ENCODE data around the gene ACACB. TPM values are rescaled to one million over a fixed set of nuclear protein-coding genes. Genes with fewer than 3 reads are reported as not detected.

ACACB gene
- total RNA-seq, 1 experiment from 2014 or later: 21.7 TPM

- DNase-seq (no peak), ATAC-seq (no peak)
- ChIA-PET CTCF (no interaction called here), POLR2A (ENCODE audit: unreplicated experiment) (no interaction called here)
- TF ChIP-seq, protein P1, sequence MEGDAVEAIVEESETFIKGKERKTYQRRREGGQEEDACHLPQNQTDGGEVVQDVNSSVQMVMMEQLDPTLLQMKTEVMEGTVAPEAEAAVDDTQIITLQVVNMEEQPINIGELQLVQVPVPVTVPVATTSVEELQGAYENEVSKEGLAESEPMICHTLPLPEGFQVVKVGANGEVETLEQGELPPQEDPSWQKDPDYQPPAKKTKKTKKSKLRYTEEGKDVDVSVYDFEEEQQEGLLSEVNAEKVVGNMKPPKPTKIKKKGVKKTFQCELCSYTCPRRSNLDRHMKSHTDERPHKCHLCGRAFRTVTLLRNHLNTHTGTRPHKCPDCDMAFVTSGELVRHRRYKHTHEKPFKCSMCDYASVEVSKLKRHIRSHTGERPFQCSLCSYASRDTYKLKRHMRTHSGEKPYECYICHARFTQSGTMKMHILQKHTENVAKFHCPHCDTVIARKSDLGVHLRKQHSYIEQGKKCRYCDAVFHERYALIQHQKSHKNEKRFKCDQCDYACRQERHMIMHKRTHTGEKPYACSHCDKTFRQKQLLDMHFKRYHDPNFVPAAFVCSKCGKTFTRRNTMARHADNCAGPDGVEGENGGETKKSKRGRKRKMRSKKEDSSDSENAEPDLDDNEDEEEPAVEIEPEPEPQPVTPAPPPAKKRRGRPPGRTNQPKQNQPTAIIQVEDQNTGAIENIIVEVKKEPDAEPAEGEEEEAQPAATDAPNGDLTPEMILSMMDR (conservative IDR thresholded peaks at IDR 0.05; ENCODE audit: low read depth, low read length): no peak
- no peak for TF ChIP-seq EZH2phosphoT487 (IDR thresholded peaks at IDR 0.05; ENCODE audit: borderline replicate concordance, low read length)
- no peak for TF ChIP-seq EZH2 (IDR thresholded peaks at IDR 0.05; ENCODE audit: low read length, unreplicated experiment)
- no peak overlapping the region for H3K9ac ChIP-seq (ENCODE audit: low read length)
- H2AFZ ChIP-seq (ENCODE audit: low read length): no peak overlapping the region
- no peaks in the 10 kb centered on the region for H3K4me1 ChIP-seq (ENCODE audit: insufficient read depth, low read length)
- intact Hi-C loops (cut with micrococcal nuclease): no loop called here
- no peak overlapping the region for H3K4me3 ChIP-seq (ENCODE audit: low read length)
- no peaks in the 10 kb centered on the region for H3F3A ChIP-seq (ENCODE audit: low read length, unreplicated experiment)
- no peaks in the 10 kb centered on the region for H3K9me2 ChIP-seq (replicated peaks; ENCODE audit: low read length)
- no peak overlapping the region for H3K27ac ChIP-seq (ENCODE audit: low read length)
- no peaks in the 10 kb centered on the region for H3K9me3 ChIP-seq (ENCODE audit: low read length)
- H3K27me3 ChIP-seq (ENCODE audit: low read length): no peaks in the 10 kb centered on the region
- no peaks in the 10 kb centered on the region for H4K20me1 ChIP-seq (ENCODE audit: low read length)
- H3K36me3 ChIP-seq (ENCODE audit: low read depth, low read length): peaks cover 5% of the 10 kb centered on the region; the same call in 1 of the 2 replicates
- no peak overlapping the region for H3K4me2 ChIP-seq (ENCODE audit: low read length)
- no TSS peak for BruUV-seq (replicated peaks)
- no peaks in the 10 kb centered on the region for H3K79me2 ChIP-seq (ENCODE audit: low read length)
These were observed 63.5 kb downstream of the ACACB start for GRCh38 chr12:109179927-109180326.

- no peak overlapping the region for H3K27ac ChIP-seq (ENCODE audit: low read length)
- H3F3A ChIP-seq (ENCODE audit: low read length, unreplicated experiment): no peaks in the 10 kb centered on the region
- no peak overlapping the region for H3K4me3 ChIP-seq (ENCODE audit: low read length)
- no peaks in the 10 kb centered on the region for H3K9me2 ChIP-seq (replicated peaks; ENCODE audit: low read length)
- TF ChIP-seq, protein P1 (conservative IDR thresholded peaks at IDR 0.05; ENCODE audit: low read depth, low read length): no peak
- intact Hi-C loops (cut with micrococcal nuclease): loop anchor here (1.0 kb wide), 1 partner anchor 14 kb away; no protein-coding TSS in a partner anchor
- H3K9me3 ChIP-seq (ENCODE audit: low read length): no peaks in the 10 kb centered on the region
- CTCF ChIA-PET: no interaction called here
- H3K79me2 ChIP-seq (ENCODE audit: low read length): no peaks in the 10 kb centered on the region
- H4K20me1 ChIP-seq (ENCODE audit: low read length): no peaks in the 10 kb centered on the region
- POLR2A ChIA-PET (ENCODE audit: unreplicated experiment): no interaction called here
- H3K27me3 ChIP-seq (ENCODE audit: low read length): no peaks in the 10 kb centered on the region
- H3K9ac ChIP-seq (ENCODE audit: low read length): no peak overlapping the region
- H3K36me3 ChIP-seq (ENCODE audit: low read depth, low read length): peaks cover 6% of the 10 kb centered on the region; the same call in 1 of the 2 replicates
- BruUV-seq (replicated peaks): no TSS peak
- no peaks in the 10 kb centered on the region for H3K4me1 ChIP-seq (ENCODE audit: insufficient read depth, low read length)
- peak; percentile 34 for DNase-seq
- no peak overlapping the region for H2AFZ ChIP-seq (ENCODE audit: low read length)
- no peak overlapping the region for H3K4me2 ChIP-seq (ENCODE audit: low read length)
- ATAC-seq: peak; percentile 78
These were observed 65.9 kb downstream of the ACACB start for GRCh38 chr12:109182041-109182839.

- Histone ChIP-seq H3K79me2 (ENCODE audit: low read length) (no peaks in the 10 kb centered on the region), H2AFZ (ENCODE audit: low read length) (no peak overlapping the region), H4K20me1 (ENCODE audit: low read length) (no peaks in the 10 kb centered on the region), H3K9me3 (ENCODE audit: low read length) (no peaks in the 10 kb centered on the region), H3K9me2 (replicated peaks; ENCODE audit: low read length) (no peaks in the 10 kb centered on the region), H3K36me3 (ENCODE audit: low read depth, low read length) (0 out of 2 replicates have a peak, but pooled peaks cover 3% of the 10 kb centered on the region), H3F3A (ENCODE audit: low read length, unreplicated experiment) (no peaks in the 10 kb centered on the region), H3K4me3 (ENCODE audit: low read length) (no peak overlapping the region), H3K9ac (ENCODE audit: low read length) (no peak overlapping the region), H3K4me1 (ENCODE audit: insufficient read depth, low read length) (no peaks in the 10 kb centered on the region), H3K4me2 (ENCODE audit: low read length) (no peak overlapping the region), H3K27me3 (ENCODE audit: low read length) (no peaks in the 10 kb centered on the region), H3K27ac (ENCODE audit: low read length) (no peak overlapping the region)
- no peak for TF ChIP-seq EZH2phosphoT487 (IDR thresholded peaks at IDR 0.05; ENCODE audit: borderline replicate concordance, low read length)
- no peak for TF ChIP-seq EZH2 (IDR thresholded peaks at IDR 0.05; ENCODE audit: low read length, unreplicated experiment)
- TF ChIP-seq, protein P1 (conservative IDR thresholded peaks at IDR 0.05; ENCODE audit: low read depth, low read length): no peak
- ATAC-seq (no peak), DNase-seq (no peak)
- BruUV-seq (replicated peaks): no TSS peak
- ChIA-PET CTCF (no interaction called here), POLR2A (ENCODE audit: unreplicated experiment) (no interaction called here)
- intact Hi-C loops (cut with micrococcal nuclease): no loop called here
These were observed 69.1 kb downstream of the ACACB start for GRCh38 chr12:109185441-109185840.
